ENCODE data around the gene OR5AL1.
"Not testable (repeated sequence)": the region's sequence is repeated elsewhere in the genome, so short reads cannot be mapped to it uniquely, and the experiment has no call there.

OR5AL1 gene

DNA sequence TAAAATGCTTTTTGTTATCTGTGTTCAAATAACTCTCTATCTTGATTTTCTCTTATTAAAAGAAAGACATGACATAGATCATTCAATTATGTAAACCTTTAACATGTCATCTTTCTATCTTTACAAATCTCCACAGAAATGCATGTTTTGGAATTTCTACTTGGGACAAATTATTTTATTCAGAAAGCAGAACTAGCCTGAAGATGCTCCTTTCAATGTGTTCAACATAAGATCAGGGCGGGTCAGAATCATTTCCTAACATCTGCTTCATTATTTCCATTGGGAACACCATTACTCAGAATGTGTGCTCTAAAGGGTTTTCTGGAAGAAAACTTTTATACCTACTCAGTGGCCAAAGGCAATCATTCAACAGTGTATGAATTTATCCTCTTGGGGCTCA is at the start of gene OR5AL1:
TSS of gene OR5AL1 (plus strand) at position 301 of the 400 bp plus-strand sequence.
- DNase-seq = no peak

DNA sequence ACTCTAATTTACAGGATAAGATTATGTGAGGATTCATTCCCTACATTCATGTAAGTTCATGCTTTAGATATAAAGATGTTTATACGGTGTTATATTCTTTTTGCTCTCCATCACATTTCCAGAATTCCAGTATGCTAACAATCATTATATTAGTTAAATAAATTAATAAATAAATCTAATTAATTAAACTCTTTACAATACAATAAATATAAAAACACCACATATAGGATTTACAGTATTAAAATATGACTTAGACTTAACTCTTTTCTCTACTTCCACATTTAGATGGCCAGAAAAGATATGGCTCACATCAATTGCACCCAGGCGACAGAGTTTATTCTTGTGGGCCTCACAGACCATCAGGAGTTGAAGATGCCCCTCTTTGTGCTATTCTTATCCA is 37.2 kb upstream of the OR5AL1 start, which contains the start of gene OR8U1:
TSS of gene OR8U1 (plus strand) at position 301 of the 400 bp plus-strand sequence. CDS start at position 301, 0 bp downstream.
- DNase-seq = no peak

DNA sequence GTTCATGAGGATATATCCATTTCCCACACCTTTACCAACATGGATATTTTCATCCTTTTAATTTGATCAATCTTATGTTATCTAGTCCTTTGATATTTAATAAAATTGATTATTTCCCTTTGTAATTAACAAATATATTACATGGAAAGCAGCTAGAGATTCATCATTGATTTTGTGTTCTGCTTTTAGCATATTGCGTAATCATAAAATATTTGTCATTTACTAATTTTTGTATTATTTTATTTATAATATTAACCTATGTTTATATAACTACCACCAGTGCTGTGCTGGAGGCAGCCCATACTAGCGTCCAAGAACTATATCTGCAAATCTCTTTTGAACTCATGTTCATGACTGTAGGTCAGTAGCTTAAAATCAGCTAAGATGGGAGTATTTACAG is 32.4 kb upstream of the OR5AL1 start:
- DNase-seq = no peak

DNA sequence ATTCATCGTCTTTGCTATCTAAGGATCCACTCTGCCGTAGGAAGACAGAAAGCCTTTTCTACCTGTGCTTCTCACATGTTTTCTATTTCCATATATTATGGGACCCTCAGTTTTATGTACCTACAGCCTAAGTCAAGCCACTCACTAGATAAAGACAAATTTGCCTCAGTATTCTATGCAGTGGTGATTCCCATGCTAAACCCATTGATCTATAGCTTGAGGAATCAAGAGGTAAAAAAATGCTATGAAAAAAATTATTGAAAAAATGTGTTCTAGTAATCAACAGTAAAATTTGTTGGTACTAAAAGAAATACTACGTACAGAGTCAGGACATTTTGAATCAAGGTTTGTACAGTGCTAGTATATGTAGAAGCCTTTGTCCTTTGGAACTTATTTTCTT is 18.1 kb upstream of the OR5AL1 start:
- DNase-seq = no peak

DNA sequence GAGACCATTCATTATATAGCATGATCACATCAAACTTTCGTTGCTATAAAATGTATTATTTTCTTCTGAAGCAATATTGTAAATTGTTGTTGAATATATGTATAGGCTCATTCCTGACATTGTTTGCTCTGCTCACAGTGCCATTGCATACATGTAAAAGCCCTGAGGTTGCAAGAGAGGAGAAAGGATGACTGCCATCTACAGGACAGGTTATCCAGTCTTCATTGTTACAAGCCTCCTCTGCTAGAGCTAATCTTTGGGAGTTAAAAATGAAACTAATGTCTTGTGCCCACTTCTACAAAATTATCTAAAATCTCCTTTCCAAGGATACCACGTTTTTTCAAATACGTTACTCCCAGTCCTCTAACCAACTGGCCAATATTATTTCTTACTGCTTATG is 16.4 kb upstream of the OR5AL1 start:
- DNase-seq = no peak

DNA sequence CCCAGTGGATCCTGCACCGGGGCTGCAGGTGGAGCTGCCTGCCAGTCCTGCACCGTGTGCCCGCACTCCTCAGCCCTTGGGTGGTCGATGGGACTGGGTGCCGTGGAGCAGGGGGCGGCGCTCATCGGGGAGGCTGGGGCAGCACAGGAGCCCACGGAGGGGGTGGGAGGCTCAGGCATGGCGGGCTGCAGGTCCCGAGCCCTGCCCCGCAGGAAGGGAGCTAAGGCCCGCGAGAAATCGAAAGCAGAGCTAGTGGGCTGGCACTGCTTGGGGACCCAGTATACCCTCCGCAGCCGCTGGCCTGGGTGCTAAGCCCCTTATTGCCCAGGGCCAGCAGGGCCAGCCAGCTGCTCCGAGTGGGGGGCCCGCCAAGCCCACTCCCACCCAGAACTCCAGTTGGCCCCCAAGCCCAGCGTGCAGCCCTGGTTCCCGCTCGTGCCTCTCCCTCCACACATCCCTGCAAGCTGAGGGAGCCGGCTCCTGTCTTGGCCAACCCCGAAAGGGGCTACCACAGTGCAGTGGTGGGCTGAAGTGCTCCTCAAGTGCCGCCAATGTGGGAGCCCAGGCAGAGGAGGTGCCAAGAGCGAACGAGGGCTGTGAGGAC is 10.5 kb upstream of the OR5AL1 start:
- not testable (repeated sequence) for DNase-seq

DNA sequence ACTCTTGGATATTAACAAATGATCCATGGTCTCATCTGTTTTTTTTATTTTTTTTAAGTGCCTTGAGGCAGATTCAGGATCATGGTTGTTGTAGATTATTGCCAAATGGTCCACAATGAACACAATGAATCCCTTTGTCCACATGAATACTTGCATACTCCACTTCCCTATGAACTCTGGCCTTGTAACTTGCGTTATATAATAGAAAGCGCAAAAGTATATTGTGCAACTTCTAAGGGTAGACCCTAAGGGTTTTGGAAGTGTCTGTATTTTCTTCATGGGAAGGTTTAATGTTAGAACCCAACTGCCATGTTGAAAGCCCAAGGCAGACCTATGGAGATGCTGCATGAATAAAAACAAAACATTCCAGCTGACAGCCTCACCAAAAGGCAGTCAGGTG is 8.1 kb upstream of the OR5AL1 start:
- DNase-seq = no peak

DNA sequence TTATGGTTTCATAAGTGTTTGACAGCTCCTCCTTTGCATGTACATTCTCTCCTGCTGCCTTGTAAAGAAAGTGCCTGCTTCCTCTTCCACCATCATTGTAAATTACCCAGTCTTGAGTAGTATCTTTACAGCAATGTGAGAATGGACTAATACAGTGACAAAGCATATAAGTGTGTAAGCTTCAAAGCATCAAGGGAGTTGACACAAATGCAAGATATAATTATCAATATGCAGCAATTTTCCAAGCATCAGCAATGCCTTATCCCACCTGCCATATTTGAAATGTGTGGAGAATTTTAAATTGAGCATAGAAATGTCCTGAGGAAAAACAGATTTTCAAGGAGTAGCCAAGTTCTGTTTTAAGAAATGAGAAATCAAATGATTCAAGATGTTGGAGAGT is 1.7 kb upstream of the OR5AL1 start:
- no peak for DNase-seq

DNA sequence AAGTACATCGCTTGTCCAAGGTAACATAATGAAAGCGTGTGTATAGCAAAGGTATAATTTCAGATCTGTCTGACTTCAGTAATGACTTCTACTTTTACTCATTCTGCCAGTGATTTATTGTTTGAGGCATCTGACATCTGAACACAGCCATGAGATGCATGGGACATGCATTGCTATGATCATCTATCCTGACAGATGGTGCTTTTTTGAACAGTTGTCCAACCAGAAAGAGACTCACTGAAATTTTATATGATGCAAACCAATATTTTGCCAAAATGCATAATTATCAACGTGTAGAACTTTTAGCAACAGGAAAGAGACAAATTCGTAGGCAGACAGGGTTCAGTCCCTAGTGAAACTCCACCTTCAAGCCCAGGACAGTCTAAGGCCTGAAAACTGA is 41.0 kb downstream of the OR5AL1 start:
- no peak for DNase-seq

DNA sequence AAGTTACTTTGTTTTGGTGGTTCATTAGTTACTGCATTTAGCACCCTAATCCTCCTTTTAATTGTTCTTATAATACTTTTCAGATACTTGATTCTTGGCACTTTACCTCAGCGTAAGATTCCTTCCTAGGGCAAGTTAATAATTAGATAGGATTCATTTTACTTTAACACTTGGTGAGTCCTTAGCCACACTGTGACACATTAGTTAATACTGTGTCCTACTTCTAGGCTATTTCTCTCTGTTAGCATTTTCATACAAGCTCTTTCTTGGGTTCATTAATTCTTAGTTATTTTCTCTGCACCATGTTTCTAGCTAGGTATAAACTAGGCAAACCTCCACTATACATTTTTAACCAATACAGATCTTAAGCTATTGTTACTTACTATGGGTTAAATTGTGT is 44.6 kb downstream of the OR5AL1 start:
- DNase-seq = no peak

Data from activated T-cell treated with anti-CD3 and anti-CD28 coated beads, Interleukin-2, amount 50 U/mL, for 48 hours (primary cell).